ENCODE results near the gene PLA2G3.

DNA sequence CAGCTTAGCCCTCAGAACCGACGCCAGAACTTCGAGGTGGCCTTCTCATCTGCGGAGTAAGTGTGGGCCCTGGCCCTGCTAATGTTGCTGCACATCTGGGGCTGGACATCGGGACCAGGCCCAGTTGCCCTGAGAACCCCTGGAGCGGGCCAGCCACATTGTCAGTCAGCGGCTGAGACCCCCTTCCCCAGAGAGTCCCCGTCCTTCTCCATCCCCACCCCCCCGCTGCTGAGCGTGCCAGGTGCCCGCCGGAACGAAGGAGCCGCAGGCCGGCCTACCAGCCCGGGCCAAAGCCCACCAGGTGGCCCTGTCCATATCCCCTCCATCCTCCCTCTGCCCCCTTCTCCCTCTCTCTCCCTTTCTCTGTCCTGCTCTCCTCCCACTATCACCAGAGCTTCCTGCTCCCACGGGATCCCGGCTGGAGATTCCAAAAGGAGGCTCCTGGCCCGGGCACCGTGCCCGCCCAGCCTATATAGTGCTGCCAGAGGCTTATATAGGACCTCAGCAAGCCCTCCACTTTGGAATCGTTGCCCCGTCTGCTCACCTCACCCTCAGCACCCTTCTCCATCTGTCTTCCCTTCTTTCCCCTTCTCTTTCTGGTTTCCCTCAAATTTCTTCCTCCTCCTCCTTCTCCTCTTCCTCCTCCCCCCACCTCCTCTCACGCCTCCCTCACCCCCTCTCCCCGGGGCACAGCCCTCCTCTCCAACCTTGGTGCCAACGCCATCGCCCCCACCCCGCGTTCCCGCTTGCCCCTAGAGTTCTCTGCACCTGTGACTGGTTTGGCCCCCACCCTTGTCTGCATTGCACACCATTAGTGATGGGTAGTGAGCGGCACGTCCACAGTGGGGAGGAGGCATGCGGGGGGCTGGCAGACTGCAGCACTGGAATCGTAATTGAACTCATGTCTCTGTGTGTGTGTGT lies 40.2 kb downstream of the PLA2G3 start:
- TF ChIP-seq, protein P1, sequence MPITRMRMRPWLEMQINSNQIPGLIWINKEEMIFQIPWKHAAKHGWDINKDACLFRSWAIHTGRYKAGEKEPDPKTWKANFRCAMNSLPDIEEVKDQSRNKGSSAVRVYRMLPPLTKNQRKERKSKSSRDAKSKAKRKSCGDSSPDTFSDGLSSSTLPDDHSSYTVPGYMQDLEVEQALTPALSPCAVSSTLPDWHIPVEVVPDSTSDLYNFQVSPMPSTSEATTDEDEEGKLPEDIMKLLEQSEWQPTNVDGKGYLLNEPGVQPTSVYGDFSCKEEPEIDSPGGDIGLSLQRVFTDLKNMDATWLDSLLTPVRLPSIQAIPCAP (CRISPR knock-in tag; IDR thresholded peaks at IDR 0.05): no peak
- TF ChIP-seq, protein P2, sequence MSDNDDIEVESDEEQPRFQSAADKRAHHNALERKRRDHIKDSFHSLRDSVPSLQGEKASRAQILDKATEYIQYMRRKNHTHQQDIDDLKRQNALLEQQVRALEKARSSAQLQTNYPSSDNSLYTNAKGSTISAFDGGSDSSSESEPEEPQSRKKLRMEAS (CRISPR knock-in tag; IDR thresholded peaks at IDR 0.05): no peak
- TF ChIP-seq NFYB (CRISPR knock-in tag; conservative IDR thresholded peaks at IDR 0.05; ENCODE audit: low read depth): no peak
- no peak for TF ChIP-seq NFE2L1 (CRISPR knock-in tag; IDR thresholded peaks at IDR 0.05)
- TF ChIP-seq, protein P3, sequence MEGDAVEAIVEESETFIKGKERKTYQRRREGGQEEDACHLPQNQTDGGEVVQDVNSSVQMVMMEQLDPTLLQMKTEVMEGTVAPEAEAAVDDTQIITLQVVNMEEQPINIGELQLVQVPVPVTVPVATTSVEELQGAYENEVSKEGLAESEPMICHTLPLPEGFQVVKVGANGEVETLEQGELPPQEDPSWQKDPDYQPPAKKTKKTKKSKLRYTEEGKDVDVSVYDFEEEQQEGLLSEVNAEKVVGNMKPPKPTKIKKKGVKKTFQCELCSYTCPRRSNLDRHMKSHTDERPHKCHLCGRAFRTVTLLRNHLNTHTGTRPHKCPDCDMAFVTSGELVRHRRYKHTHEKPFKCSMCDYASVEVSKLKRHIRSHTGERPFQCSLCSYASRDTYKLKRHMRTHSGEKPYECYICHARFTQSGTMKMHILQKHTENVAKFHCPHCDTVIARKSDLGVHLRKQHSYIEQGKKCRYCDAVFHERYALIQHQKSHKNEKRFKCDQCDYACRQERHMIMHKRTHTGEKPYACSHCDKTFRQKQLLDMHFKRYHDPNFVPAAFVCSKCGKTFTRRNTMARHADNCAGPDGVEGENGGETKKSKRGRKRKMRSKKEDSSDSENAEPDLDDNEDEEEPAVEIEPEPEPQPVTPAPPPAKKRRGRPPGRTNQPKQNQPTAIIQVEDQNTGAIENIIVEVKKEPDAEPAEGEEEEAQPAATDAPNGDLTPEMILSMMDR (IDR thresholded peaks at IDR 0.05): no peak
- no peak for TF ChIP-seq ATF1 (CRISPR knock-in tag; IDR thresholded peaks at IDR 0.05)
- TF ChIP-seq, protein P4, sequence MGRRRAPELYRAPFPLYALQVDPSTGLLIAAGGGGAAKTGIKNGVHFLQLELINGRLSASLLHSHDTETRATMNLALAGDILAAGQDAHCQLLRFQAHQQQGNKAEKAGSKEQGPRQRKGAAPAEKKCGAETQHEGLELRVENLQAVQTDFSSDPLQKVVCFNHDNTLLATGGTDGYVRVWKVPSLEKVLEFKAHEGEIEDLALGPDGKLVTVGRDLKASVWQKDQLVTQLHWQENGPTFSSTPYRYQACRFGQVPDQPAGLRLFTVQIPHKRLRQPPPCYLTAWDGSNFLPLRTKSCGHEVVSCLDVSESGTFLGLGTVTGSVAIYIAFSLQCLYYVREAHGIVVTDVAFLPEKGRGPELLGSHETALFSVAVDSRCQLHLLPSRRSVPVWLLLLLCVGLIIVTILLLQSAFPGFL (CRISPR knock-in tag; IDR thresholded peaks at IDR 0.05; ENCODE audit: borderline replicate concordance): no peak
- no peak for TF ChIP-seq CBFB (CRISPR knock-in tag; IDR thresholded peaks at IDR 0.05; ENCODE audit: low read depth)
- no peak for TF ChIP-seq FOXP1 (CRISPR knock-in tag; IDR thresholded peaks at IDR 0.05; ENCODE audit: borderline replicate concordance)
- TF ChIP-seq ESRRA (CRISPR knock-in tag; IDR thresholded peaks at IDR 0.05; ENCODE audit: borderline replicate concordance): no peak
- TF ChIP-seq ELF4 (CRISPR knock-in tag; IDR thresholded peaks at IDR 0.05; ENCODE audit: low read depth): no peak
- TF ChIP-seq NR1H2 (CRISPR knock-in tag; IDR thresholded peaks at IDR 0.05): no peak
- TF ChIP-seq, protein P5, sequence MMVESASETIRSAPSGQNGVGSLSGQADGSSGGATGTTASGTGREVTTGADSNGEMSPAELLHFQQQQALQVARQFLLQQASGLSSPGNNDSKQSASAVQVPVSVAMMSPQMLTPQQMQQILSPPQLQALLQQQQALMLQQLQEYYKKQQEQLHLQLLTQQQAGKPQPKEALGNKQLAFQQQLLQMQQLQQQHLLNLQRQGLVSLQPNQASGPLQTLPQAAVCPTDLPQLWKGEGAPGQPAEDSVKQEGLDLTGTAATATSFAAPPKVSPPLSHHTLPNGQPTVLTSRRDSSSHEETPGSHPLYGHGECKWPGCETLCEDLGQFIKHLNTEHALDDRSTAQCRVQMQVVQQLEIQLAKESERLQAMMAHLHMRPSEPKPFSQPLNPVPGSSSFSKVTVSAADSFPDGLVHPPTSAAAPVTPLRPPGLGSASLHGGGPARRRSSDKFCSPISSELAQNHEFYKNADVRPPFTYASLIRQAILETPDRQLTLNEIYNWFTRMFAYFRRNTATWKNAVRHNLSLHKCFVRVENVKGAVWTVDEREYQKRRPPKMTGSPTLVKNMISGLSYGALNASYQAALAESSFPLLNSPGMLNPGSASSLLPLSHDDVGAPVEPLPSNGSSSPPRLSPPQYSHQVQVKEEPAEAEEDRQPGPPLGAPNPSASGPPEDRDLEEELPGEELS (CRISPR knock-in tag; IDR thresholded peaks at IDR 0.05): no peak

Measured in WTC11 (cell line).